GM21381 (cell line): Measurements from ENCODE around the gene POLR3H.
"Not testable (repeated sequence)": the region's sequence is repeated elsewhere in the genome, so short reads cannot be mapped to it uniquely, and the experiment has no call there.

Source experiments
- ATAC-seq: cut with Tn5 transposase; IDR thresholded peaks from one replicate; pipeline ENCODE4 v1.9.1; 2021; ENCODE audit warnings: mild to moderate bottlenecking, moderate library complexity; ENCODE audit not compliant: unreplicated experiment

Gene POLR3H, protein sequence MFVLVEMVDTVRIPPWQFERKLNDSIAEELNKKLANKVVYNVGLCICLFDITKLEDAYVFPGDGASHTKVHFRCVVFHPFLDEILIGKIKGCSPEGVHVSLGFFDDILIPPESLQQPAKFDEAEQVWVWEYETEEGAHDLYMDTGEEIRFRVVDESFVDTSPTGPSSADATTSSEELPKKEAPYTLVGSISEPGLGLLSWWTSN

DNA sequence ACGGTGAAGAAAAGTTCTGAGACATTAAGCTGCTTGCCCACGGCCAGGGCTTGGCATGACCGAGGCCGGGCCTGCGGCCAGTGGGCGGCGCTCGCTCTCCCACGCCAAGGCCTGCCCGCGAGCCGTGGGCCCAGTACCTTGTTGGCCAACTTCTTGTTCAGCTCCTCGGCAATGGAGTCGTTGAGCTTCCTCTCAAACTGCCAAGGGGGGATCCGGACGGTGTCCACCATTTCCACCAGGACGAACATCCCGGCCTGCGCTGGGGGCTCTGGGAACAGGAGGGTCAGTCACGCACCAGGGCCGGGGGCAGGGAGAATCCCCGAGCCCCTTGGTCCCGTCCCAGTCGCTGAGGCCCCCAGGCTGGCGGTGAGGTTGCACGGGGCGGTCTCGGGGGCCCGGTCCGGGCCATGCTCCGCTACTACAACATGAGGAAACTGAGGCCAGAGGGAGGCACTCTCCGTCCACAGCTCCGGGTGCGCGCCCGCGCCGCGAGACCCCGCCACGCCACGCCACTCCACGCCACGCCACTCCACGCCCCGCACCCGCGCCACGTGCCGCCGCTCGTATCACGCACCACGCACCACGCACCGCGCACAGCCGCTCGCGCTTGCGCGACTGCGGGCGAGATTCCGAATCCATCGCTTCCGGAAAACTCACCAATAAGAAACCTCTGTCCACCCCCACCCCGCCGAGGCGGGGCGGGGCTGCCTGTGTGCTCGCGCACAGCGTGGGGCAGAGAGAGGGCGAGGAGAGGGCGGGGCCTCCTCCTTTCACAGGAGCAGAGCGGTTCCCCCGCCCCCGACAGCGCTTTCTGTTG lies at the start of gene POLR3H:
POLR3H (minus strand) TSS at position 617 of the 817 bp plus-strand sequence; CDS start at position 248, 369 bp downstream.
- peak; percentile 97 for ATAC-seq

DNA sequence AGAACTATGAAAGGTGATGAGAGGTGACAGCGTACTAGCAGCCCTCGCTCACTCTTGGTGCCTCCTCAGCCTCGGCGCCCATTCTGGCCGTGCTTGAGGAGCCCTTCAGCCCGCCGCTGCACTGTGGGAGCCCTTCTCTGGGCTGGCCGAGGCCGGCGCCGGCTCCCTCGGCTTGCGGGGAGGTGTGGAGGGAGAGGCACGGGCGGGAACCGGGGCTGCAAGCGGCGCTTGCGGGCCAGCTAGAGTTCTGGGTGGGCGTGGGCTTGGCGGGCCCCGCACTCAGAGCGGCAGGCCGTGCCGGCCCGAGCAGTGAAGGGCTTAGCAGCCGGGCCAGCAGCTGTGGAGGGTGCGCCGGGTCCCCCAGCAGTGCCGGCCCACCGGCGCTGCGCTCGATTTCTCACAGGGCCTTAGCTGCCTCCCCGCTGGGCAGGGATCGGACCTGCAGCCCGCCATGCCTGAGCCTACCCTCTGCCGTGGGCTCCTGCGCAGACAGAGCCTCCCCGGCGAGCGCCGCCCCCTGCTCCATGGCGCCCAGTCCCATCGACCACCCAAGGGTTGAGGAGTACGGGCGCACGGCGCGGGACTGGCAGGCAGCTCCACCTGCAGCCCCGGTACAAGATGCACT lies 49.2 kb upstream of the POLR3H start:
- not testable (repeated sequence) for ATAC-seq

DNA sequence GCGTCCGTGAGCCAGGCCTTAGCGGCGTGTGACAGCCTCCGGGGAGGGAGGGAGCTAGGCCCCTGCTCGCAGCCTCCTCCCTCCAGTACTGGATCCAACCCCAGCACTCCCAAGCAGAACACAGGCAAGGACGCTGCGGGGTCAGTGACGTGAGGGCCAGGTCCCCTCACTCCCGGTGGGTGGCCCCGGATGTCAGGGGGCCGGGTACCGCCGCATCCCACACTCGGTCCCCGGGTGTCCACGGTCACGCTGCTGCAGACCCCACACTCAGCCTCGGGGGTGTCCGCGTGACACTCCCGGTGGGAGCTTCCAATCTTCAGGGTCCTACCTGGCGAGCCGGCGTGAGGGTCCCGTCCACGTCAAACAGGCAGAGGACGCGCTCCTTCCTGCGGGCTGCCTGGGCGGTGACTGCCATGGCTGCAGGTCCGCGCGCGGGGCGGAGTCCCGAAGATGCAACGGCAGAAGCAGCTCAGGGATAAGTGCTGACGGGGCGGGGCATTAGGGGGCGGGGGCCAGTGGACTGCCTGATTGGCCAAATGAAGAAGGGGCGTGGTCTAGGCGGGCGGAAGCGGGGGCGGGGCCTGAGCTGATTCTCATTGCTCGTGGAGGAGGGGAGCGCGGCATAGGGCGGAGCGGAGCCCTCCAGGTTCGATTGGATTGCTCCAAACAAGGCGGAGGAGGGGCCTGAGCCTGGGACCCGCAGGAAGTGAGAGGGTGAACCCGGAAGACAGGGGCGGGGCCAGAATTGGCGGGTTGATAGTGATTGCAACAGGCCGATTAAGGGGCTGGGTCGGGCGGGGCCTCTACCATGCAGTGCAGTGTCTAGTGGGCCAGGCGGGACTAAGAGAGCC lies 45.3 kb upstream of the POLR3H start, which contains the start of gene PMM1:
PMM1 (minus strand) TSS at position 450 of the 851 bp plus-strand sequence; CDS start at position 415, 35 bp downstream.
- peak; percentile 92 for ATAC-seq

DNA sequence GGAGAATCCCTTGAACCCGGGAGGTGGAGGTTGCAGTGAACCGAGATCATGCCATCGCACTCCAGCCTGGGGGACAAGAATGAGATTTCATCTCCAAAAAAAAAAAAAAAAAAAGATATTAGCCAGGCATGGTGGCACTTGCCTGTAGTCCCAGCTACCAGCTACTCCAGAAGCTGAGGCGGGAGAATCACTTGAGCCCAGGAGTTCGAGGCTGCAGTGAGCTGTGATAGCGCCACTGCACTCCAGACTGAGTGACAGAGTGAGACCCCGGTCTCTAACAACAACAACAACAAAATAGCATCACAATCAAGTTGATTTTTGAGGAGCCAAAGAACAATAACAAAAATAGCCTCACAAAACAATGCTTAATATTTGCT lies 43.1 kb upstream of the POLR3H start:
- no peak for ATAC-seq

DNA sequence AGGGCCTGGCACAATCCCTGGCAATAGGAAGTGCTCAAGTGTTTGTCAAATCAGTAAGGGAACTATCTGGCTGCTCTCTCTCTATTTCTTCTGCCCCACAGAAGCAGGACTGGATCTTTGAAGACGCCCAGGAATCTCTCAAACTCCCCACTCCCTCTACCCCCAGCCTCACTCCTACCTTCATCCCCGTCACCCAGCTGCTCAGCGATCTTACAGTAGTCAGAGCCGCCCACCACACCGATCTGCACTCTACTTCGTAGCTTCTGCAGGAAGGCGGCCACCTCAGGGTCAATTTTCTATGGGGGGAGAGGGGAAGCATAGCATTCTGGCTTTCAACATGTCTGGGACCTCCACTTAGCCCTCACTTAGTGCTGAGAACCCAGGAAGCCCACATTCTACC lies 41.6 kb upstream of the POLR3H start:
- no peak for ATAC-seq

DNA sequence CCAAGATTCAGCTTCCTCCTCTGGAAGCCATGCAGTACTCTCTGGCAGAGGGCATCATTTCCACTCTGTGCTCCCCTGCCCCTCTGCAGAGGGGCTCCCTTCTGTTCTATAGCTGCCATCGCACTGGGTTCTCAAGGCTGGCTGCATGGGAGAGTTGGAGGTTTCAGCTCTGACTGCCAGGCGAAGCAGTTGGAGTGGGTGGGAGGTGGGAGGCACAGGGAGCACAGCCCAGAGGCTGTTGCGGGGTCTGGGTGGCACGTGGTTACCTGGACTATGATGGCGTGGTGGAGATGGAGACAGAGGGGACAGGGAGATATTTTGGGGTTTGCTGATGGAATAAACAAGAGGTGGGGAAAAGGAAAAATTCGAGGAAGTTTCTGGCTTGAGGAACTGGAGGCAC lies 40.6 kb upstream of the POLR3H start:
- ATAC-seq: no peak

DNA sequence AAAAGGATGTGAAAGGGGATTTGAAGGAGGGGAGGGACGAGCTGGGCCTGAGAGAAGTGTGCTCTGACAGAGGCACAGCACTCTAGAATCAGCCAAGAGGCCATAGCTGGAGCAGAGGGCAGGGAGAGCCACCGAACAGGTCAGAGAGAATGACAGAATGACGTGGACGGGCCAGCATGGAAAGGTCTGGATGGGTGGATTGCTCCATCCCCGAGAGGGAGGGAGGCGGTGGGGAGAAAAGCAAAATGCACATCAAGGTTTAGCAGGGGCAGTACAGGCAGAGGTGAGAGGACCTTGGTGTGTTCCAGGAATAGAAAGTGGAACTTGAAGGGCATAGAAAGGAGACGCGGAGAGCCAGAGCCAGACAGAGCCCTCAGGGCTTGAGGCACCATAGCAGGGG lies 38.4 kb upstream of the POLR3H start:
- ATAC-seq: no peak

DNA sequence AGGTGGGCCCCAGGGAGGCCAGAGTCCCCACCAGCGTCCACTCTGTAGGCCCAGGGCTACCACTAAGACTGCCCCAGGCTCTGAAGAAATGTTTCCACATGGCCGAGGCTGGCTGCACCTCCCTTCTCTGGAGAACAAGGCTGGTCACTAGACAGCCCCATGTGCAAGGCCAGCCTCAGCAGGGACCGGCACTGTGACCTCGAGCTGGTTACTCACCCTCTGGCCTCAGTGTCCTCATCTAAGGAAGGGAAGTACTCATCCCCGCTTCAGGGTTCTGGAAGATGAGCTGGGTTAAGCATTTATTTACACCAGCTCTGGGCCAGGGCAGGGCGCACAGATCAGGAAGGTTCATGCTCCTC lies 35.7 kb upstream of the POLR3H start:
- no peak for ATAC-seq

DNA sequence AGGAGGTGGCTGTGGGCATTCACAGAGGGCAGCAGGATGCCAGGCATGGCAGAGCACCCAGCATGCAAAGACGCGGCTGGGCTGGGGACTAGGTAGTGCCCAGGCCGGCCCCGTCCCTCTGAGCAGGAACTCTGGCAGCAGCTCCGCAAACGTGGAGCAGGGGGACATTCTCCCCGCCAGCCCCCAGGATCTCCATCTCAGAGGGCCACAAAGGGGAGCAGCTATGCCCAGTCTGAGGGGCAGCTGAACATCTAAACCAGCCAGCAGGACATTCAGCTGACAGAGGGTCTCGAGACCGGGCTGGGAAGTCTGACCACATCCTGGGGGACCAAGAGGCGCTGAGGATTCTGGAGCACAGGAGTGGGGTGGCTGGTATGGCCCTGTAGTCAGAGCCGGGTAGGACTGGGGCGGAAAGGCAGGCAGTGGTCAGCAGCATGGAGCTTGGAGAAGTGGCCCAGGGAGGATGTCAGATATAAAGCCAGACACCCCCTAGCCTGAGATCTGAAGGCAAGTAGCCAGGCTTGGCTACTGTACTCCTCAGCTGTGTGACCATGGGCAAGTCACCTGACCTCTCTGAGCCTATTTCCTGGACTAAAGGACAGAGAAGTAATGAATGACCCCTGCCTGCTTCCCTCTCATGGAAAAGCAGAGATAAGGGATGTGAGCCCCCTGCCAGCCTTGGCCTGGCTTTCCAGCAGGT lies 35.2 kb upstream of the POLR3H start:
- no peak for ATAC-seq

DNA sequence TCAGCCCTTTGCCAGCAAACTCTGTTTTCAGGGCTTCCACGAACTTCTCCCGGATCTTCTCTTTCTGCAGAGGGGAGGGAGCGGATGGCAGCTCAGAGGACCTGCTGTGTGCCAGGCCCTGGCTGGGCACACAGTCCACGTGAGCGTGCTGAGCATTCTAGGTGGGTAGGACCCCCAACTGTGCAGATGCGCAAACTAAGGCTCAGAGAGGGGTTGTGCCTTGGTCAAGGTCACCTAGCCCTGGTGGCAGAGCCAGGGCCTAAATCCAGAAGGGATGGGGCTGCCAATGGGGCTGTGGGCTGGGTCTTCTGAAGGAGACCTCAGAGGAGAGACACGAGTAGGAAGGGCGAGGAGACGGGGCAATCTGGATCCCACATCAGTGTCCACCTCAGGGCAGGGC lies 34.5 kb upstream of the POLR3H start:
- no peak for ATAC-seq

DNA sequence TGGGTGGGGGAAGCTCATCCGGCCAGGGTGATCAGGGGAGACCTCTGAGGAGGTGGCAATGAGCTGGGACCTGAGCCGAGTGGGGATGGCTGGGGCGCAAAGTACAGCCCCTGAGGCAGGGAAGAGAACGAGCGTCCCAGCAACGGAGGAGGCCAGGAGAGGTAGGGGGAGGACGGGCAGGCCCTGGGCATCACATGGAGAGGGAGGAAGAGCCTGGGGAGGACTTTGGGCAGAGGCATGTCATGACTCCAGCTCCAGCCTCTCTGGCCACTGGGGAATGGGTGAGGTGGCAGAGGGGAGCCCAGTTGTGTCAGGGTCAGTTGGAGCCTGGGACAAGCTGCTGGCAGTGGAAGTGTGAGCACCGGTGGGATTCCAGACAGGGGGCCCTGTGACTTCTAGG lies 33.8 kb upstream of the POLR3H start:
- ATAC-seq: no peak

DNA sequence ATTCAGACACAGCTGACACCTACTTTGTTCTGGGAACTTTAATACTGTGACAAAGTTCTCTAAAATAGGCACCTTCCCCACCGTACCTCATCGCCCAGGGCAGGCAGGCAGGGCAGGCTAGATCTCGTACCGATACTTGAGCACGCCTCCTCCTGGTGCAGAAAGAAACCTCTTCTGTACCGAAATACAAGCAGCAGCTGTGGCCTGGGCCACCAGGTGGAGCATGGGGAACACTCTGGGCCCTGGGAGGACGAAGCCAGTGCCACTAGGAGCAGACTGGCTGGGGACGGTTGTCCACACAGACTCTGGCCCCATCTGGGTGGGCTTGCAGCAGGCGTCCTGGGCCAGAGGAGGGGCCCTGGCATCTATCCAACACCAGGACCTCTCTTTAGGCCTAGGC lies 32.6 kb upstream of the POLR3H start:
- ATAC-seq: no peak

DNA sequence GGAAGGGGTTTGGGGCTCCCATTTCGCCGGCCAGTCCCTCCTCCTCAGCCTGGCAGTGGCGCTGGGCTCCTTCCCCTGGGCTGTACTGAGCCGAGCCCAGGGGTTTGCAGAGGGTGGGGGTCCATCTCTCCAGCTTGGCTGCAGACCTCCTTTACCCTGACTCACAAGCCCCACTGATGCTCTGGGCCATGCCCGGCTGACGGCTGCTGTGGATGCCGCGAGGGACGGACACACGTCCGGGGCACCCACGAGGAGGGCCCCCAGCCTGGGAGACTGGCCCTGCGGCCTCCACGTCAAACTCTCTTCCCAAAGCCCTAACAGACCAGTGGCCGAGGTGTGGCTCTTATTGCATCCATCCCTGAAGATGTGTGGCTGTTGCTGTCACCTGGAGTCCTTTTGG lies 31.3 kb upstream of the POLR3H start:
- no peak for ATAC-seq

DNA sequence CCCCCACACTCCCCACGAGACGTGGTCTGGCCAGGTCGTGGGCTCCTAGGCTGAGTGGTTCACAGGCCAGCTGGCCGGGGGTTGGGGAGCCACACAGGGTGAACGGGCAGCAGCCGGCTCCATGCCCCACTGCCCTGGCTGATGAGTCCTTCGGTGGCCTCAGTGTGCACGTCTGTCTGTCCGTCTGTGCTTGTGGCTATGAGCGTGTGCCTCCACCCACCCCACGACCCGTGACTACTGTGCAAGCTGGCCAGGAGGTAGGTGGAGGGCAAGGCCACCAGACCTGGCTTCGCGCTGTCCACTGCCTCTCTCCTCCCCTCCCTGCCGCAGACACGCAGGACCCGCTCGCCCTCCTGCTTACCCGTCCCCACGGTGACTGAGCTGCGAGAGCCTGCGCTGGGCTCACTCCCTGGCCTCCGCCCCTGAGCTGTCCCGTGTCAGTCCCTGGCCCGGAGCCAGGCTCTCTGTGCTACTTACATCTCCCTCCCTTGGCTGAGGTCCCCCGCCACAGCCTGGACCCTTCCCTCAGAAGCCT lies 30.6 kb upstream of the POLR3H start:
- no peak for ATAC-seq

DNA sequence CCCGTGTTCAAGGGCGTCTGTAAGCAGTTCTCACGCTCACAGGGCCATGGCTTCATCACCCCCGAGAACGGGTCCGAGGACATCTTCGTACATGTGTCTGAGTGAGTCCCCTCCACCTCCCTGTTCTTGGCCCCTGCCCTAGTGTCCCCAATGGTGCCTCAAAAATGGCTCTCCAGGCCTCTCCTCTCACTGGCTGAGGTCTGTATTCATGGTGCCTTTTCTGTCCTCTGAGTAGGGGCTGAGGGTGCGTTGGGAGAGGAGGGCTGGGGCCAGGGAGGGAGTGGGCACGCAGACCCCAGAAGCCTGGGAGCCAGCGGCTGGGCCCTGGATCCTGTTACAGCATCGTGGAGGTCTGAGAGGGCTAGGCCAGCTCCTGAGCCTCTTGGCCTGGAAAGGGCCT lies 29.4 kb upstream of the POLR3H start:
- ATAC-seq: no peak

DNA sequence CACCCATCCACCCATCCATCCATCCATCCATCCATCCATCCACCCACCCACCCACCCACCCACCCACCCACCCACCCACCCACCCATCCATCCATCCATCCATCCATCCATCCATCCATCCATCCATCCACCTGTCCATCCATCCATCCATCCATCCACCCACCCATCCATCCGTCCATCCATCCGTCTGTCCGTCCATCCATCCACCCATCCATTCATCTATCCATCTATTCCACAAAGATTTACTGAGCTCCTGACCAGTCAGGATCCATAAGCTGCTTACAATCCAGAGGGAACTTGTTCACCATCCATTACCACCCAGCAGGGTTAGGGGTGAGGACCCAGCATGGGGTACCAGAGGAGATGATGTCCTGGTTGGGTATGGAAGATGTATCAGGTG lies 28.0 kb upstream of the POLR3H start:
- ATAC-seq: not testable (repeated sequence)

DNA sequence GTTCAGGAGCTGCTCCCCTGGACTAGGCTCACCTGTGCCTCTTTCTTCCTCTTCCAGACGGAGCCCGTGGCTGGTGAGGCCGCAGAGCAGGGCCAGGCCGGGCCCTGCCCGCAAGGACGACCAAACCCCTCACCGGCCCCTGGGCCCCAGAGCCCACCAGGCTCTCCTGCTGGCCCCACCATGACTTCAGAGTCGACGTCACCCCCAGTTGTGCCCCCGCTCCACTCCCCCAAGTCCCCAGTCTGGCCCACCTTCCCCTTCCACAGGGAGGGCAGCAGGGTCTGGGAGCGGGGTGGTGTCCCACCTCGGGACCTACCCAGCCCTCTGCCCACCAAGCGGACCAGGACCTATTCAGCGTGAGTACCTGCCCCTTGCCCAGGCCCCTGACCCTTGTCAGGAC lies 27.5 kb upstream of the POLR3H start:
- ATAC-seq: no peak

DNA sequence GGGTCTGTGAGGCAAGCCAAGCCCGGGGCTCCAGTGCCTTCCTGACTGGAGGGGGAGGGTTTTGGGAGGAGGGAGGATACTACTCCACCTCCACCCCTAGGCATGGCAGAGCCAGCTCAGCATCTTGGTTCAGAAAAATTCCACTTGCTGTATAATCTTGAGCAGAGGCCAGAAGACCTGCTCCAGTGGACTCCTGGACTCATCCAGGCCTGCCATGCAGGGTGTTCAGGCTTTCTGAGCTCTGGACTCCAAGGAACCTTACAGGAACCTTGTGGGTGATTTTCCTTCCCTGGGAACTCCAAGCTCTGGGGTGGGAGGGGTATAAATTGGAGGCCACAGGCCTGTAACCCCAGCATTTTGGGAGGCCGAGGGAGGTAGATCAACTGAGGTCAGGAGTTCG lies 26.0 kb upstream of the POLR3H start:
- ATAC-seq: no peak

DNA sequence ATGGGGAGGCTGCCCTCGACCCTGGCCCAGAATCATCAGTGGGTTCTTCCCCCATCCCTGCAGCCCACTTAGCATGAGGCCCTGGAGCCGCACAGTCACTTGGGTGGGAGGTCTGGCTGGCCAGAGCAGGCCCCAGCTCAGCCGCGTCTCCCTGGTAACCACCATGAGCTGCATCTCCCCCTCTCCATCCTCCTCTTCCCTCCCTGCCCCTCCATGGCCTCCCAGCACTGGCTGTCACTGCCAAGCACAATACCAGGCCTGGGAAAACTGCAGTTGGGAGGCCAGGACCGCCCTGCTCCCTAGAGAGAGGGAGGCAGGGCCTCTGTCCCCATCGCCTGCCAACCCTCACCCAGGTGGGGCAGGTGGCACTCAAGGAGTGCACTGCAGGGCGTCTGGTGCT lies 24.5 kb upstream of the POLR3H start:
- ATAC-seq: no peak

DNA sequence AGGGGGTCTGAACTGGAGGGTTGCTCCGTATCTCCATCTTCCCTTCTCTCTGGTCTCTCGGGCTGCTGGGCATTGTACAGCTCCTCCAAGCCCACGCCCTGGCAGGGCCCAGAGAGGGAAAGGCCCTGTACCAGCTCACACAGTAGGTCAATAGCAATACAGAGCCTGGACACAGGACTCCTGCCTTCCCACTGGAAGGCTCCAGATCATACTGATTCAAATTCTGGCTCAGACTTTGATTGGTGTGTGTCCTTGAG lies 23.2 kb upstream of the POLR3H start:
- no peak for ATAC-seq
